ENCODE data around the gene SPEN.

SPEN gene

GRCh38 chr1:15847100-15847892 is at the start of gene SPEN:
Gene SPEN, plus strand, starts transcription at chr1:15847707. Its CDS starts 361 bp downstream, at chr1:15848068.
- Histone ChIP-seq H3K4me2 (ENCODE audit: low read depth, low read length) (peak within 1 kb of the TSS; percentile 94), H3K9me3 (replicated peaks; ENCODE audit: insufficient read depth, low read length) (no peaks in the 10 kb centered on the region), H2AFZ (ENCODE audit: low read length) (peak within 1 kb of the TSS; percentile 100), H3K27me3 (replicated peaks; ENCODE audit: insufficient read depth, low read length) (no peaks in the 10 kb centered on the region), H3K9ac (ENCODE audit: low read length) (peak within 1 kb of the TSS; percentile 77), H3K27ac (ENCODE audit: low read length) (peak within 1 kb of the TSS; percentile 70), H3K4me3 (ENCODE audit: low read length) (peak within 1 kb of the TSS; percentile 85), H3K4me1 (ENCODE audit: low read length) (peaks cover 13% of the 10 kb centered on the region), H4K20me1 (ENCODE audit: insufficient read depth, low read length) (no peaks in the 10 kb centered on the region; the same call in 1 of the 2 replicates), H3F3A (ENCODE audit: insufficient read depth, low read length) (peaks cover 56% of the 10 kb centered on the region), H3K9me2 (replicated peaks; ENCODE audit: insufficient read depth, low read length) (no peaks in the 10 kb centered on the region), H3K36me3 (replicated peaks; ENCODE audit: insufficient read depth, low read length) (no peaks in the 10 kb centered on the region), H3K79me2 (ENCODE audit: low read length) (peaks cover 51% of the 10 kb centered on the region)
- peak; percentile 99 for DNase-seq
- TF ChIP-seq CTCF (IDR thresholded peaks at IDR 0.05; ENCODE audit: low read length) (no peak), EZH2phosphoT487 (IDR thresholded peaks at IDR 0.05; ENCODE audit: low read length) (no peak)

- Histone ChIP-seq H3K4me2 (ENCODE audit: low read depth, low read length) (no peak overlapping the region), H3K27me3 (replicated peaks; ENCODE audit: insufficient read depth, low read length) (no peaks in the 10 kb centered on the region), H2AFZ (ENCODE audit: low read length) (no peak overlapping the region), H3K4me3 (ENCODE audit: low read length) (no peak overlapping the region), H3K9me3 (replicated peaks; ENCODE audit: insufficient read depth, low read length) (no peaks in the 10 kb centered on the region), H4K20me1 (ENCODE audit: insufficient read depth, low read length) (no peaks in the 10 kb centered on the region), H3K9me2 (replicated peaks; ENCODE audit: insufficient read depth, low read length) (no peaks in the 10 kb centered on the region), H3K9ac (ENCODE audit: low read length) (no peak overlapping the region), H3K79me2 (ENCODE audit: low read length) (no peaks in the 10 kb centered on the region), H3K36me3 (replicated peaks; ENCODE audit: insufficient read depth, low read length) (no peaks in the 10 kb centered on the region), H3K4me1 (ENCODE audit: low read length) (no peaks in the 10 kb centered on the region), H3F3A (ENCODE audit: insufficient read depth, low read length) (no peaks in the 10 kb centered on the region), H3K27ac (ENCODE audit: low read length) (no peak overlapping the region)
- TF ChIP-seq EZH2 (optimal IDR thresholded peaks at IDR 0.05; ENCODE audit: low read depth, low read length), result no peak
- no peak for TF ChIP-seq CTCF (IDR thresholded peaks at IDR 0.05; ENCODE audit: low read length)
- no peak for TF ChIP-seq EZH2phosphoT487 (IDR thresholded peaks at IDR 0.05; ENCODE audit: low read length)
- no peak for DNase-seq
Observed at GRCh38 chr1:15799004-15799867, 48.3 kb upstream of the SPEN start.

GRCh38 chr1:15799928-15800835 is 47.3 kb upstream of the SPEN start:
- H3K9me3 ChIP-seq (replicated peaks; ENCODE audit: insufficient read depth, low read length), result no peaks in the 10 kb centered on the region
- no peak overlapping the region for H3K9ac ChIP-seq (ENCODE audit: low read length)
- H3K4me2 ChIP-seq (ENCODE audit: low read depth, low read length), result no peak overlapping the region
- H3K4me3 ChIP-seq (ENCODE audit: low read length), result no peak overlapping the region
- H3K27me3 ChIP-seq (replicated peaks; ENCODE audit: insufficient read depth, low read length), result no peaks in the 10 kb centered on the region
- no peaks in the 10 kb centered on the region for H3K79me2 ChIP-seq (ENCODE audit: low read length)
- no peaks in the 10 kb centered on the region for H3K4me1 ChIP-seq (ENCODE audit: low read length)
- H2AFZ ChIP-seq (ENCODE audit: low read length), result no peak overlapping the region
- no peaks in the 10 kb centered on the region for H3K36me3 ChIP-seq (replicated peaks; ENCODE audit: insufficient read depth, low read length)
- H3K27ac ChIP-seq (ENCODE audit: low read length), result no peak overlapping the region
- TF ChIP-seq CTCF (IDR thresholded peaks at IDR 0.05; ENCODE audit: low read length), result no peak
- TF ChIP-seq EZH2 (optimal IDR thresholded peaks at IDR 0.05; ENCODE audit: low read depth, low read length), result no peak
- no peaks in the 10 kb centered on the region for H4K20me1 ChIP-seq (ENCODE audit: insufficient read depth, low read length)
- H3F3A ChIP-seq (ENCODE audit: insufficient read depth, low read length), result no peaks in the 10 kb centered on the region
- DNase-seq, result no peak
- no peaks in the 10 kb centered on the region for H3K9me2 ChIP-seq (replicated peaks; ENCODE audit: insufficient read depth, low read length)

All from MM.1S (cell line).